ENCODE results near the gene MYL12A.
A peak's percentile ranks its signal among the peaks of the same experiment; 100 is the strongest.

The MYL12A gene

DNA sequence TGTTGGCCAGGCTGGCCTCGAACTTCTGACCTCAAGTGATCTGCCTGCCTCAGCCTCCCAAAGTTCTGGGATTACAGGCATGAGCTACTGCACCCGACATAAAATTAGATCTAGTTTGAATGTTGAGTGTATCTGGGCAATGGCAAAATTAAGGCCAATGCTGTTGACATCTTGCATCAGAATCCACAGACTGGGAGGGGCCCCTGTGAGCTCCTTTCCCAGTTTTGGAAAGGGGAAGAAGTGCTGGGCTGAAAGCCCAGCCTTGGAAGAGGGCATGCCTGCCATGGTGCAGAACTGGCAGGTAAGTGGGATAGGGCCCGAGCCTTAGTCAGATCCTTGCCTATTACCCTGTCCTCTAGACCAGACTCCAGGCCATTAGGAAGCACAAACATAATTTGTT, 23.4 kb upstream of the MYL12A start:
- no peak for DNase-seq (ENCODE audit: low read depth in 2 of 2)

DNA sequence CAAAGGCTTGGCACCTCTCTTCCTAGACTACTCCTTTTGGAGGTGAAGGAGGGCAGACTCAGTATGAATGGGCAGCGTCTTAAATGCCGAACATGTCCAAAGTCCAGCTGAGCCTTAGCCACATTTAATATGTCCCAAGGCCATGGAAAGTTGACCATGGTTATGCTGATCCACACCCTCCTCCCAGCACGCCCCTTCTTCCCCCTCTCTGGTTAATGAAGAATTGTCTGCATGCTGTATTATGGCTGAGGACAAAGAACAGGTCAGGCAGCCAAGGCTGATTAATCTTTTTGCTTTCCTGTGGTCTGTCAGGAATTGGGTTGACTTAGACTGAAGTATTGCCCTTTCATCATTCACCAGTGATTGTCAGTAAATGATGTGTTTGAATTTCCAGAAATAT, 22.0 kb upstream of the MYL12A start:
- no peak for DNase-seq (ENCODE audit: low read depth in 2 of 2)

GRCh38 chr18:3226048-3226447, 21.6 kb upstream of the MYL12A start:
- DNase-seq (ENCODE audit: low read depth in 2 of 2): no peak

DNA sequence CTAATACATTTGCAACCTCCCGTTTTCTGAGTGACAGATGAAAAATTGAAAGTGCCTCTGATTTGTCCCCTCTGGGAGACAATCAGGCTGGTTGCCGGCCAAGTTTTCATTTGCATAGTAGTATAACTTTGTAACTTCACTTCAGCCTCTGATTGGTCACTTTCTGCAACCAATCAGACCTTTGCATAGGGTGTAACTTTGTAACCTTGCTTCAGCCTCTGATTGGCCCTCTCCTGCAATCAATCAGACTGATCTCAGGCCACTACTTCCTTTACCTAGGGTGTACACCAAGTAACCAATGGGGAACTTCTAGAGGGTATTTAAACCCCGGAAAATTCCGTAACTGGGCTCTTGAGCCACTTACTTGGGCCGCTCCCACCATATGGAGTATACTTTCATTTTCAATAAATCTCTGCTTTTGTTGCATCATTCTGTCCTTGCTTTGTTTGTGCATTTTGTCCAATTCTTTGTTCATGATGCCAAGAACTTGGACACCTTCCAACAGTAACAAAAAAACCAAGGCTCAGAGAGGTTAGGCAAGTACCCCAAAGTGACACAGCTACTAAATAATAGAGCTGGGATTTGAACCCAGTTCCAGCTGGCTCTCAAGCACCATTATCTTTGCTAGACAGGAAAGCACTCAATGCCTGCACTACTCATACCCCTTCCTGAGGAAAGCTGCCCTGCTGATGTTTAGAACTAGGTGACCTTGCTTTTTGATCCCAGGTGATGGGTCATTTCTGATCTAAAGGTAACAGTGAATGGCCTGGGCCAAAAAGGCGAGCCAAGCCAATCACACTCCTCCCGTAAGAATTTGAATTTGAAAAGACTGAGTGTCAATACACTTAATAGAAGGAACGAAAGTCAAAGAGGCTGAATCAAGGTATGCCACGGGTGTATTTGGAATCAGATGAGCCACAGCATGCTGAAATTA, 16.9 kb upstream of the MYL12A start:
- DNase-seq (ENCODE audit: low read depth in 2 of 2): no peak

DNA sequence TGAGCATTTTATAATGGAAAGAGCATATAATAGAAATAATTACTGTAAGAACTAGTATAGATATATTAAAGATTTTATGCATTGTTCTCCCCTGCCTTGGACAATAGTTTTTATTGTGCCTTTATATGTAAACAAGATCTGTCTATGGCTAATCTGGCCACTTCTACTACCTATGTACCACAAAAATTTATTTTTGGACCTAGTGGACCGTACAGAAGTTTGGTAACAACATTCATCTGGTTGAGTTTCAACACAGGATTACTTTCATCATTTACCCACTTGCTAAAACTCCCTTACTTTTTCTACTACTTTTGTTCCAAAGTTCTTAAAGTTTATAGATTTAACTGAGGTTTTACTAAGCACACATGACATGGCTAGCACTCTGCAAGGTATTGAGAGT, 14.6 kb upstream of the MYL12A start:
- DNase-seq (ENCODE audit: low read depth in 2 of 2): no peak

GRCh38 chr18:3233433-3234168, 14.0 kb upstream of the MYL12A start:
- no peak for DNase-seq (ENCODE audit: low read depth in 2 of 2)

GRCh38 chr18:3234457-3234856, 13.1 kb upstream of the MYL12A start:
- DNase-seq (ENCODE audit: low read depth in 2 of 2): no peak

GRCh38 chr18:3235846-3236245, 11.8 kb upstream of the MYL12A start:
- no peak for DNase-seq (ENCODE audit: low read depth in 2 of 2)

DNA sequence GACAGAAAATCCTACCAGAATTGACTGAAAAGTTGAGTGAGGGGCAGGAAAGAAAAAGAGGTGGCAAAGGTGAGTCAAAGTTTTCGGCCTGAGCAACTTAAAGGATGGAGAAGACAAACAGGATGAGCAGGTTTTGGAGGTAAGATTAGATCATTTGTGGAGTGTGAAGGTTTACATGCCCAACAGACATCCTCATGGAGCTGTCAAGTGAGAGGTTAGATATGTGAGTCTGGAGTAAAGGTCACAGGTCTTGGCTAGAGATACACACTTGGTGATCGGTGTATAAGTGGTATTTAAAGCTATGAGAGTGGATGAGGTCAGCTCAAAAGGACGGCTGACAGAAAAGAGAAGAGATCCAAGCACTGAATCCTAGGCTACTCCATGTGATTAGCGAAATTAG, 11.1 kb upstream of the MYL12A start:
- DNase-seq (ENCODE audit: low read depth in 2 of 2): no peak

DNA sequence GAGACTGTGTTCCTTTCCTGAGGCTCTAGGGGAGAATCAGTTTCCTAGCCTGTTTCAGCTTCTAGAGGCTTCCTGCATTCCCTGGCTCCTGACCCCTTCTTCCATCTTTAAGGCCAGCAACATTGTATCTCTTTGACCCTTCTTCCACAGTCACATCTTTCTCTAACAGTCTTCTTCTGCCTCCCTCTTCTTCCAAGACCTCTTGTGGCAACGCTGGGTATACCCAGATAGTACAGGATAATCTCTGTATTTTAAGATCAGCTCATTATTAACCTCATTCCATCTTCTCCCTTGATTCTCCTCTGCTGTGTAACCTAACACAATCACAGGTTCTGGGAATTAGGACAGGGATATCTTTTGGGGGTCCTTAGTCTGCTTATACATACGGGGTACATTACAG, 8.9 kb upstream of the MYL12A start:
- DNase-seq (ENCODE audit: low read depth in 2 of 2): no peak

GRCh38 chr18:3245185-3245564, 2.4 kb upstream of the MYL12A start:
- no peak for DNase-seq (ENCODE audit: low read depth in 2 of 2)

GRCh38 chr18:3245853-3246634, 1.6 kb upstream of the MYL12A start:
- peak; percentile 53 for DNase-seq (ENCODE audit: low read depth in 2 of 2)

DNA sequence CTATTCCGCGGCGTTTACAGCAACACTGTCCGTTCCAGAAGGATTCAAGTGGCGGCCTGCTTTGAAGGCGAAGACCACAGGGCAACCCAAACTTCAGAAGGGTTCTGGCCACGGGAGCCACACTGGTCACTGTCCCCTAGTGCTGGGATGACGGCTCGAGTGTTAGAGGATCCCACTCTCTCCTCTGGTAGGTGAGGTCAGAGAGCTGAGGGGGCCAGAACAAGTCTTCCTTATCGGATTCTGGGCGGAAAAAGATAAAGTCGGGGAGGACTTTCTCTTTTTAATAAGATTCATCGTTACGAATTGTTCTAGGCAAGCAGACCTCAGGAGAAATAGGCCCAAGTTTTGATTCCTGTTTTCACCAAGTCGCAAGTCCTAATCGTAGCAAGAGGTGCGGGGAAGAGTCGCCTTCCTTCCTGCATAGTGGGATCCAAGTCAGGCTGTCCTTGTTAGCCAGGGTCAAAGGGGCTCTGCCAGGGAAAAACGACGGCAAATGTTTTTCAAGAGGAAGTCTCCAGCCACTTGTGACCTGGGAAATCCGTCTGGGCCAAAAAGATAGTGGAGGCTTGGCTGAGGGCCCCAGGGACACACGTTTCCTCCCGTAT, 864 bp upstream of the MYL12A start:
- no peak for DNase-seq (ENCODE audit: low read depth in 2 of 2)

DNA sequence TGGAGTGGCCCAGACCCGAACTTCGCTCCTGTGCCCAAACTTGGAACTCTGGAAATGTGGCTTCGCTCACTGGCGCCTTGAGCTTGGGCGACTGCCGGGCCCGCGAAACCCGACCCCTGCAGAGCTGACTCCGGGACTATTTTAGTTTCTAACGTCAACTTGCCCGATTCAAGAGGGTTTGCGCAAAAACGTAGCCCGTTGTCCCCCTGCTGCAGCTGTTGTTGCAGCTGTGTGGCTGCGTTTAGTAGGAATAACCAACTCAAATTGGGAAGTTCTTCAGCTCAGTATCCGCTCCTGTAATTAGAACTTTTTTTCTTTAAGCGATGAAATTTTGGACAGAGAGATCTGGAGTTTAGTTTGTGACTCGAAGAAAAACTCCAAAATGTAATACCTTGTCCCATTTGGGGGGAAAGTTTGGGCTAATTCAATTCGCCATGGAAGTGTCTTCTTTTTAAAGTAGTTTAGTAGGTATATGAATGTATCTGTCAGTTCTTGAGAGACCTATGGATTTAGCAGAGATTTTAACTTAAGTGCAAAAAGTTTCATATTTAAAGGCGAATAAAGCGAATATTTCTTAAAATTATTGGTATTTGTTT, 559 bp downstream of the MYL12A start:
- no peak for DNase-seq (ENCODE audit: low read depth in 2 of 2)

- no peak for DNase-seq (ENCODE audit: low read depth in 2 of 2)
Observed at GRCh38 chr18:3248658-3249359, 1.2 kb downstream of the MYL12A start.

- DNase-seq (ENCODE audit: low read depth in 2 of 2): no peak
Observed at GRCh38 chr18:3250237-3251107, 2.9 kb downstream of the MYL12A start.

DNA sequence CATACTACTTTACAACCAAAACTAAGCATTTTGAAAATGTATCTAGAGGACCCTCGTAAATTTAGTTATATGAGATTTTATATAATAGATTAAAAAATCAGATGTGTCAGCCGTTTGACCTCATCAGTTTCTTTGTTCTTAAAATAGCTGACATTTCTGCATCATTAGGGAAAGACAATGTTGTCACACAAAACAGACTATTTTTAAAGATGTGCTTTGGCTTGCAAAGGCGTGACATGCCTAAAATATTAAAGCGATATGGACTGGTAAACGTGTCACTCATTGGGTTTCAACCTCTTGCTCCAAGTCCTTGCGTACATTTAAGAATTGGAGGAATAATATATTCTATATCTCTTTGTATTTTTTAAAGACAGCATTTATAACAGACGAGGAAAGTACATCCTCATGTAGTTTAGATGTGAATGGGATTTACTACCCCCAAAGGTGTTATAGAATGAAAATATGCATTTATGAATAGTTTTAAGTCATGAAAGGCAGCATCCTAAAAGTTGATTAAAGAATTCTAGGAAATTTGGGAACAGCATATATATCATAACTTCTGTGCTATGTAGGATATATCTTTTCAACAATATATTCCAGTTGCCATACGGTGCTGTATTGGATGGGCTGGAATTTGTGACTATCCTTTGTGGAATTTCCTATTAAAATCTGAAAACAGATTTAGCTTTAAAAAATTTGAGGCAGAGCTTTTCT, 3.8 kb downstream of the MYL12A start:
- no peak for DNase-seq (ENCODE audit: low read depth in 2 of 2)

GRCh38 chr18:3251963-3252277, 4.3 kb downstream of the MYL12A start:
- DNase-seq (ENCODE audit: low read depth in 2 of 2): no peak

DNA sequence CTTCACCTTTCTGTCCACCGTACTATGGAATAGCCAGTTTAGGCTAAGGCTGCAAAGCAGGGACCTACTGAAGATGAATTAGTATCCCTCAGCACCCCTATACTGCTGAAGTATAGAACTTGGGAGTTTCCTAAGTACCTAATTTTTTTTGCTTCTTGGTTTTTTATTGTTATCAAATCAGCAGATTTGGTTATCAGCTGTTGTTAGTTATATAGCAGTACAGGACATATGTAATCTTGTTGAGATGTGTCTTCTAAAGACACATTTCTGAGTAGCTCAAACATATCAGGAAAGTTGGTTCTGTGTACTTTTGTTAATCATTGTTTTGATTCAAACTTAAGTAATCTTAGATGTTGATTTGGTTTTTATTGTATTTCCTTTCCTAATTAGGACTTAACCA, 5.2 kb downstream of the MYL12A start:
- DNase-seq (ENCODE audit: low read depth in 2 of 2): no peak

Measured in stimulated activated CD4-positive, alpha-beta T cell treated with anti-CD3 and anti-CD28 coated beads, Interleukin-1b, Interleukin-23, amount 100 ng/mL, for 1 hour (primary cell).